LoVo (cell line): Measurements from ENCODE around the gene CSF1.

Experiments
- DNase-seq: peaks from one replicate; pipeline ENCODE4 v3.0.0-alpha.2; 2016; ENCODE audit warnings: low spot score

Gene CSF1

DNA sequence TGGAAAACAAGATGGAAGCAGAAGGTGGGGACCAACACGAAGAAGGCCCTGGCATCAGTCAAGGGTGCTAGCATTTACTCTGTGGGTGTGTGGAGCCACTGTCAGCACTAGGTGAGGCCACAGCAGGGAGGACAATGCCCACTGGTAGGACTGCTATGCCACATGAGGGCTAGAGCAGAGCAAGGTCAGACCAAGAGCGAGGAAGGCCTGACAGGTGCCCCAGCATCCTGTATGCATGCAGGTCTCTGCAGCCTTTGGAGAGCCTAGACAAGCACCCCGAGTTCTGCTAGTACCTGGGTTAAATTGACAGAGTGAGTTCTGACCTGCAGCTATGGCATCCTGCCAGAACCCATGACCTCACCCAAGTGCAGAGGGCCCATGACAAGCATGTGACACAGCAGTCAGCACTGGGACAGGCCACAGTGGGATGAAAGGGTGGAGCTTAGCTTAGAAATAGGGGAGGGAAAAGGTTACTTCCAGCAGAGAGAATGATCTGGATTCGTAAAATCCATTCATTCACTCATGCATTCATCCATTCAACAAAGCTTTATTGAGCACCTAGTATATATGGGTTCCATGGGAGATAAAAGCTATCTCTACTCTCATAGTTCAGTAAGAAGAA lies 9.0 kb upstream of the CSF1 start:
- peak; percentile 33 for DNase-seq

DNA sequence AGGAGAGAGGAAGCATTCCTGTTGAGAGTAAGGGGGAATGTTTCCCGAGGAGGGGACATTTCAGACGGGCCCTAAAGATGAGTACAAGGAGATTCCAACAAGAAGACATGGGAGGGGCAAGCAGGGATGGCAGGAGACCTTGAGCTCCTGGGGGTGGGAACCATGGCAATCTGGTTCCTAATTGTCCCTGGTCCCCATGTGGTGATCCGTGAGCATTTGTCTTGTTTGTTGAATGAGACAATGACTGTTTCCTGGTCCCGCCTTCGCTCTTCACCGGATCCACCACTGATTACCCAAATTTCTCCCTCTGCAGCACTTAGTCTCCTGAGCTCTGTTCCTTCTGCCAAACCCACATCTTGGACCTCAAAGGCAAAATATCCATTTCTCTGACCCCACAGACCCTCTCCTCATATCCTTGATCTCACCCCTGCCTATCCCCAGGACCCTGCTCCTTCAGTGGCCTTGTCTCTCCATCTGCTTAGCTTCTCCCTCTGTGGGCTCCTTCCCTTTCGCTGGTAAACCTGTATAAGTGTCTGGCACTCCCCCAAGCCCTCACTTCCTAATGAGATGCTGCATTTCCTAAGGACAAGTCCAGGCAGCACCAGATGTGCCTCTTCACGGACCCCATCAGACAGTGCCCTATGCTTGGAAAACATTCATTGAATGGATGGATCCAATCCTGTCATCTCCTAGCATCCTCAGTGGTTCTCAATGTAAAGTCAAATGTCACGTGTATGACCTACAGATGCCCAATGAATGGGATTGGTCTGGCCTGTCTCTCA lies 8.3 kb upstream of the CSF1 start:
- DNase-seq, result no peak

DNA sequence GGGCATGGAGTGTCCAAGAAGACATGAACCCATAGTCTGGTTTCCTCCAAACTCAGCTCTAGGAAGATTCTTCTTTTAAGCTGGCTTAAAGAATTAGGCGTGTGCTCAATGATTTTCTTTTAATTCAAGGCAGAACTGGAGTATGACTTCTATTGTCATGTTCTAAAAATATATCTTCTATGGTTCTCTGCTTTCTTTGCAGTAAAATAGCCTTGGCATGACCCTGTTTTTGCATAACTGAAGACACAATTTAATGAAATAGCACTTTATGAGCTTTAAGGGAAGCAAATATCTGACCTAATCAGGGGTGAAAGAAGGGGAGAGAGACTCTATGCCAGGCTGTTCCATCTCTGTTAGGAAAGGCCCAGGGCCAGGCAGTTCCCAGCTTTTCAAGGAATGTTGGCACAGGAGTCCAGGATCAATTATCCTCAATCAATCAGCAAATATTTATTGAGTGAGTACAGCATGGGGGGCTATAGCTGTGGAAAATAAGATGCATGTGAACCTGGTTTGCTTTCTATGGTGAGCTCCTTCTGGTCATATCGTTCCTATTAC lies 7.2 kb upstream of the CSF1 start:
- DNase-seq, result no peak

DNA sequence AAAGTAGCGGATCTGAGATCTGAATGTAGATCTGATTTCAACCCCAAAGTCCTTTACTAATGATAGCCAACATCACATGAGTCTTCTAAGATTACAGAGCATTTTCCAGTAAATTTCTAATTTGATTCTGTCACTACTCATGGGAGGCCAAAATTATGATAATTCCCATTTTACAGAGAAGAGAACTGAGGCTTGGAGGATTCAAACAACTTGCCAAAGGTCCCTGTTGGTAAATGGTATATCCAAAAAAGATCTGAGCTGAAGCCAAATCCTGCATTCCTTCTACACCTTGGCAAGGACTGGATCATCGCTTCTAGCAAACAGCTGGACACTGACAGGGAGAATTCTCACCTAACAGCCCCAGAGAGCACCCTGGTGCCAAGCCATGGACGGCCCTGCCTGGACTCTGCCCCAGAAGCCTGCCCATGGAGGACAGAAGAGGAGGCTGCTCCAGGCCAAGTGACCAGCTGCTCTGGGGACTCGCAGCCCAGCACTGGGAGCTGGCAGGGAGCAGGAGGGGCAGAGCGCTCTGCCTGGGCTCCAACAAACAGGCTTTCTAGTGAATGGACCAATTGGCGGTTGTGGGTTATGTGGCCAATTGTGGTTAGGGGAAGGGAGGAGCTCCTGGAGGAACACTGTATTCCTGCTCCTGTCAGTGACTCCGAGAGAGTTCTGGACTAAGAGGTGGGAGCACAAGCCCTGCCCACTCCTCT lies 6.4 kb upstream of the CSF1 start:
- no peak for DNase-seq

DNA sequence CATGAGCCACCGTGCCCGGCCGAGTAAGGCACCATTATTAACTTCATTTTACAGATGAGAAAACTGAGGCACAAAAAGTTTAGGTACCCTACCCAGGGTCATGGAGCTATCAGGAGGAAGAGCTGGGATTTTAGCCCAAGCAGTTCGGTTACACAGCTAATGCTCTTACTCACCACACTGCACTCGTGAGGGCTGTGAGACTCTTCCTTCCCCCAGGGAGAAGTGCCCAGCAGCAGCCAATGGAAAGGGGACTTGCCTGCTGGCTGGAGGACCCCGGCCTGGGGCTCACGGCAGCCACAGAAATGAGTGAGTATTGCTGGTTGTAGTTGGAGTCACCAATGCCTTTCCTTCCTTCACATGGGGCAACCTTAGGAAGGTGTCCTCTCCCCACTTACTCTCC lies 5.2 kb upstream of the CSF1 start:
- no peak for DNase-seq

DNA sequence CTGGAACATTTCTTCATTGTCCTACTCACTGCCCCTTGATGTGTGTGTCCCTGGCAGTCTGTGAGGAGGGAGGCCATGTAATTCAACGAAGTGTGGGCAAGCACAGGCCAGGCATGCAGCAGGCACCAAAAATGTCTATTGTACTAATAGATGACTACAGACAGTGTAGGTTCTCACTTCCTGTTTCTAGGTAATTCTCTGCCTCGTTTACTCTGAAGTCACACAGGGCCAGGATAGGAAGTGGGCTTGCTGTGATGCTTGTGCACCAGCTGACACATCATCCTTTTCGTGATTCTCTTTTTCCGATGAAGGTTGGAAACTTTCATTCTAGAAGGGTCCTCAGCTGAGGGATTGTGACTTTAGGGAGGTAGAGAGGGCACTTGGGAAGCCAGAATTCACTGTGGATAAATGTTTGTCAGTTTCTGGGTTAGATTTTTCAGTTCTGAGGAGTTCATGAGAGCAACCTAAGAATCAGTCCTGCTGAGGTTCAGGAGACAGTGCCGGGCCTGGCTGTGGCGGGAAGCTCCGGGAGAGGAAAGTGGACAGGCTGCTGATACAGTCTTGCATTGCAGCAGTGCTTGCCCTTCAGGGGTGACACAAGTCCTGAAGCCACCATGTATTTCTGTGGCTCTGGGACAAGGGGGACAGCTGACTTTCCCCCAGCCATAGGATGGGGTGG lies 4.3 kb upstream of the CSF1 start:
- no peak for DNase-seq

DNA sequence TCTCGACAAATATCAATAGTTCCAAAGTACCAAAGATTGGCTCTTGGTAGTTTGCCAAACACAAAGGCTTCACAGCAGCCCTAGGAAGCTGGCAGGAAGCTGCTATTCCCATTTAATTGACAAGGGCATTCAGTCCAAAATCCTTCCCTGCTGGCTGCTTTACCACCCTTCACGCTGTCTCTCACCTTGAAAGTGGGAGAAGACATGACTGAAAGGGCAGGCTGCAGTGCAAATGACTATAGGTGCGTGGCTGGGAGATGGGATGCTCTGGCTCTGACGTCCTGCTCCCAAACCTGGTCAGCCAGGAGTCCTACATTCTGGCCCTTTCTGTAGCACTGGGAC lies 3.8 kb upstream of the CSF1 start:
- DNase-seq, result no peak

DNA sequence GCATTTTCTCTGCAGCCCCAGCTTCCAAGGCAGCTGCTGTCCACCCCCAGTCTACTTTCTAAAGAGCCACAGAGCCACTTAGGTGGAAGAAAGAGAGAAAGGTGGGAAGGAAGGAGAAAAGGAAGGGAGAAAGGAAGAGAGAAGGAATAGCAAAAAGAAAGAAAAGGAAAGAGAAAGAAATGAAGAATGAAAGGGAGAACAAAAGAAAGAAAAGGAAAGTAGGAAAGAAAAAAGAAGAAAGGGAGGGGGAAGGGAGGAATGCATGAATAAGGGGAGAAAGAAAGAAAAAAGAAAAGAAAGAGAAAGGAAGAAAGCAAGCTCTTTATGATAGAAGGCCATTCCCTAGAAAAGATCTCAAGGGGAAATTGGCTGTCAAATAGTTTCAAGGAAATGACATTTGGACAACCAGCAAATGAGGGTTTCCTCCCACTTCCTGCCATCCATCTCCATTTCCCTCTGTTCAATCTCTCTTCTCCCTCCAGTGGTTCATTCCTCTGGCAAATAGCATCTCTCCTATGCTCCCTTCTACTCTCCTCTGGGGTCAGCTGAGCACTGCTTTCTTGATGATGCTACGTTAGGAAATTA lies 3.4 kb upstream of the CSF1 start:
- no peak for DNase-seq

DNA sequence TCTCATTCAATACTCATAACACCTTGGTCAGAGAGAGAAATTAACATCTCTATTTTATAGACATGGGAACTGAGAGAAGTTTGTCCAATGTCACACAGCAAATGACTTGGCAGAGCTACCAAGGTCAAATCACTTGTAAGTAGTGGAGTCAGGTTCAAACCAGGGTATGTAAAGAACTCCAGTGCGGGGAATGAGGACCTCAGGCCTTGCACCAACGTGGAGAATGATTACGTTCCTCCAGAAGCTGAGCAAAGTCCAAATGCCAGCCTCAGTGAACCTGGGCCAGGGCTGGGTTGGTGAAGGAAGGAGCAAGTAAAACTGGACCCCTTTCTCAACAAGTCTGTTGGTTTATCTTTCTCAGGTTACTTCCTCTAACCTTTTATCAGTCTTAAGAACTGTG lies 1.8 kb upstream of the CSF1 start:
- DNase-seq, result no peak

DNA sequence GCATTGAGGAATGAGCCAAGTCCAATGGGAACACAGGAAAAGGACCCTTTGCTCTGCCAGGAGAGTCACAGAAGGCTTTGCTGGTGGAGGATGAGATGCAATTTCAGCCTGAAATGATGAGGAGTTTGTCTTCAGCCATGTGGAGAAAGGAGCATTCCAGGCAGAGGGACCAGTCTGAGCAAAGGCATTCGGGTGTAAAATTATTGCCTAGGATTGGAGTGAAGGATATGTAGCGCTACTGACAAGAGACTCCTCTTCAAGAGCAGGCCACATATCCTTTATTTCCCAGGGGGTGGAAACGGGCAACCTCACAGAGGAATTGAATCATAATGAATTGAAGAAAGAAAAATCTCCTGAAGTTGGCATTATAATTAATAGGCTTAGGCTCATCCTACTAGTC lies 1.1 kb upstream of the CSF1 start:
- no peak for DNase-seq

DNA sequence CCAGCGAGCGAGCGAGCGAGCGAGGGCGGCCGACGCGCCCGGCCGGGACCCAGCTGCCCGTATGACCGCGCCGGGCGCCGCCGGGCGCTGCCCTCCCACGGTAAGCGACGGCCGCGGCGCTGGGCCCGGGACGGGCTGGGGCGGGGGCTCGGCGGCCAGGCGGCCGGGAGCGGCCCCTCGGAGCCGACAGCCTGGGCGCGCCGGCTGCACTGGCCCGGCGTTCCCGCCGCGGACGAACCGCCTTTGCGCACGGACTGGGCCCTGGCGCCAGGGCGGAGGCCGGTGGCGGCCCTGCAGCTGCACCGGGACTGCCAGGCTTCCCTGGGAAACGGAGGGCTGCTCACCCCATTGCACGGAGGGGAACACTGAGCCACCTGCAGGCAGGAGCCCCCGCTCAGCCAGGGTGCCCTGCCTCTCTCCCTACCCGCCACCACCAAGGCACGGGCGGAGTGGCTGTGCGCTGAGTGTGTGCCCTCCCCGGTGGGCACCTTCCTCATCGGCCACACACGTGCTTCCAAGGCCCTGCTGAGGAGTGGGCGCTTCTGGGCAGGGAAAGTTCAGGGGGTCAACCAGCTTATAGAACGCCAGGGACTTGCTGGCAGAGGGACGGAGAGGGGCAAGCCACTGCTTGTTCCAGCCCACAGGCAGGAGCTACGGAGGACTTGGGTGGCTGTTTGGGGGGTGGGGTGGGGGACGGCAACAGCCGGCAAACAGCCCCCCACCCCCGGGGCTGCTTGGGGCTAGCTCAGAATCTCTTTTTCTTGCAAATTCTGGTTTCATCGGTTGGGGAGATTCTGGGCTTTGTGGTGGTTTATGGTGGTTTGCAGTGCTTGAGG lies 532 bp downstream of the CSF1 start:
- DNase-seq, result peak; percentile 21

DNA sequence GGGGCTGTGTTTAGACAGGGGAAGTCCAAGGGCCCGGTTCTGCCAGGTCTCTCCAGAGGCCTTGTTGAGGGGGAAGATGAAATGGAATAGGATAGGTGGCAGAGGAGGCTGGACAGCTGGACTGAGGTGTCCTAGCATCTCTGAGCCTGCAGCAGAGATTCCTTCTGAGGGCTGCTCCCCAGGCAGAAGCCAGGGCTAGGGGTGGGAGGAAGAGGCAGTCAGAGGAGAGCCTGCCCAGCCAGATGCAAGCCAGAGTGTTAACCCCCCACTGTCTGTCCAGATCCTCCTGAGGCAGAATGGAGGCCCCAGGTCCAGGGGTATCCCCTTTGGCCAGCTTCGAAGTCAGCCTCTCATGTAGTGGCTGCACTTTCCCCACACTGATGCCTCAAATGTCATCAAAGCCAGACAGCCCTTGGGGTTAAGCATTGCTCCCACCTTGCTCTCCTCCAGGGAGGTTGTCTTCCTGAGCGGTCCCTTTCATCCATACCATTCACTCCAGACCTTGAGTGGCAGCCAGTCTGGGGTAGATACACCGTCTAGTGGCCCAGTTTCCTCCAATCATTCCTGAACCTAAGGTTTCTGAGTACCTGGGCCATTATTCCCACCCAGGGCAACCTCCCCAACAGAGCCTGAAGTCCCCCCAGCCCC lies 1.7 kb downstream of the CSF1 start:
- DNase-seq, result no peak

DNA sequence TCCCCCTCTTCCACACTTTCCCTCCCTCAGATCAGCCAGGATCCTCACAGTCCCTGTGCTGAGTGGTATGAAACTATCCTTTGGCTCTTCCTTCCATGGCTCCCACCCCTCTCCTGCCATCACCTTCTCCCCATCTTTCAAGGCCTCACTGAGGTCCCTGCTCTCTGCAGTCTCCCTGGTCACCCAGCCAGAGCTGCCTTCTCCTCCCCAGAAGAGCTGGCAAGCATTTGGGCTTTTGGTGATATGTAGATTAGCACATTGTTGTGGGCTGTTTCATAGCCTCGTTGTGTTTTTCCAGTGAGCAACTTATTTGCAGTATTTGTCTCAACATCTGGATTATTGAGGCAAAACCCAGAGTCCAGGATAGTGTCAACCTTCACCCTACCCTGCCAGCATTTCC lies 2.2 kb downstream of the CSF1 start:
- DNase-seq, result no peak

DNA sequence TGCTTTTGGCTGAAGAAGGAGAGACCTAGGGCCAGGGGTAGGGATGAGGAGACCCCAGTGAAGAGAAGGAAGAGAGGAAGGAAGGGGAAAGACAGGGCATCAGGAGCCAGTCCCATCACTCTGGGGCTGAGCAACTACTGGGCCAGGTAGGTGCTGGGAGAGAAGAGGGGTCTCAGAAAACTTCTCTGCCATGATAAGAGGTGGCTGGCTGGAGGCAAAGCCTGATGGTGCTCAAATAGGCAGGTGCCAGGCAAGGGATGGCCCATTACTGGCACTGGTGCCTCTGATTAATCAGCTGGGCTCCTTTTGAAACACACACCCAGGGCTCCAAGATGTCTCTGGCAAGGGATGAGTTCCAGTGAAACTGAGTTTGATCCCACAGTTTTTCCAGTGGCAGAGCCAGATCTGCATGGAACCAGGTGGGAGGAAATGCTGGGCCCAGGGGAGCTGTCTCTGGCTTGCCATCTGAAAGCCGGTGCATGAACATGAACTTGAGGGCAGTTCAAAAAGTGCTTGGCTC lies 2.8 kb downstream of the CSF1 start:
- DNase-seq, result no peak

DNA sequence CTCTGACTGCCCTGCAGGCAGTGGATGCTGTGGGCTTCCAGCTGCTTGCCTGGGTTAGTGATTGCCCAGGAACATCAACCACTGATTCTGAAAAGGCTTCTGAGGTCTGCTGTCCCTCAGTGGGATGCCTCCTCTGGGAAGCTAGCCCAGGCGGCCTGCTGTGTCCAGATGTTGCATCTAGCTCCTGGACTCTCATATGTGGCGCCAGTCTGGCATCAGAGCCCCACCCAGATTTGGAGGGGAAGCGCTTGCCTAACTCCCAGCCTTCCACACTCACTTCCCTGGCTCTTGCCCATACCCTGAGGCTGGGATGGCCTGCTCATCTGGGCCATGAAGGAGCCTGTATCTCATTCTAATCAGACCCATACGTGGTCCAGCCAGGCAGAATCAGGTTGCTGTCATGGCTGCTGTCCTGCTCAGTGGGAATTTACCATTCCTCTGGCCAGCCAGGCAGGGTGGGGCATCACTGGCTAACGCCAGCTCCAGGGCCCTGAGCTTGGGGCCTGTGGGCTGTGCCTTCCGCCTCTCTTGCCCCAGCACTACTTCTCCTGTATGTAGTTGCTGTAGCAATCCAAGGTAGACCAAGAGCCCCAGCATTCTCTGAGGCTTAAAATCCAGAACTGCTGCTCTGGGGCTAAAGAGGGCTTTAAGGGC lies 4.1 kb downstream of the CSF1 start:
- DNase-seq, result no peak

DNA sequence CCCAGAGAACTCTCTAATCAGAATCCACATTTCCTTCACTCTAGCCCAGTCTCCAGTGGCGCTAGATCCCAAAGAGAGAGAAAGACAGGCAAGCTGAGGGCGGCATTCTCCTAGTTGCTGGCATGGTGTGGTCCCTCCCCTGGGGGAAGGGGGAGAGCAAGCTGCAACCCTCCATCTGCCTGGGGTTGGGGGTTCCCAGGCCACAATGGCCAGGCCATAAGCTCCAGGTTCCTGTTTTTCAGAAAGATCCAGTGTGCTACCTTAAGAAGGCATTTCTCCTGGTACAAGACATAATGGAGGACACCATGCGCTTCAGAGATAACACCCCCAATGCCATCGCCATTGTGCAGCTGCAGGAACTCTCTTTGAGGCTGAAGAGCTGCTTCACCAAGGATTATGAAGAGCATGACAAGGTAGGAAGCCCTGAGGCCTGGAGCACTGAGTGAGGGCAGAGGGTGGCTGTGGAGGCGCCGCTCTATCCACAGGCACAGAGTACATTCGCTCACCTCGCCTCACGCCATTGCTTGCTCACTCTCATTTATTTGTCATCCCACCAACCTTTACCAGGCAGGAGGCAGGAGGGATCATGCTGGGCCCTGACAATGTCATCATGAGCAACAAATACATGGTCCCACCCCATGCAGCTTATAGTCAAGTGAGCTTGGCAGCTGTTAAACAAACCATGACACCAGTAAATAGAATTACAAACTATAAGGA lies 6.6 kb downstream of the CSF1 start:
- no peak for DNase-seq

DNA sequence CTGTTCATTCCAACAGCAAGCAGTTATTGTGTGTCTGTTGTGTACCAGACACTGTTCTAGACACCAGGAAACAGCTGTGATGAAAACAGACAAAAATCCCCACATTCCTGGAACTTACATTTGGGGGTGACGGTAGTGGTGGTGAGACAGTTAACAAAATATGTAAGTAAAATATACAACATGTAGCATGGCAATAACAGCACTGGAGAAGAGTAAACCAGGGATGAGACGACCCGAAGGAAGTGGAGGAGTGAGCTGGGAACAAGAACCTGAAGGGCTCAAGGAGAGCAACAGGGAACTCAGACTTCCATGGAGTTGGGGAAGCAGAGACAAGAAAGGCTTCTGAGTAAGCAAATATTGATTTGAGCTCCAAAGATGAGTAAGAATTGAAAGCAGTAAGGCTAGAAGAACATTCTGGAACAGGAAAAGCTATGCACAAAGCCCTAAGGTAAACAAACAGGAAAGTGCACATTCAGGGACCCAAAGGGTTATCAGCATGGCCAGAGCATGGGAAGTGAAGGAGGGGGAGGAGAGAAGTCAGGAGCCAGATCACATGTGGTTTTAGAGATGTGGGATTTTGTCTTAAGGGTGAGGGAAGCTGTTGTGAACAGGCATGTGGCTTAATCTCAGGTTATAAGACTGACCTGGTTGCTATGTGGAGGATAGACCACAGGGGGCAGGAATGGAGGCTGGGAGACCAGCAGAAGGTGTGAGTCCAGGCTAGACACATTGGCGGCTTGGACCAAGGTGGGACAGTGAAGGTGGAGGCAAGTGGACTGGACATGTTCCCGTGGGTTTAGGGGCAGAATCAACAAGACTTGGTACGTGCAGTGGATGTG lies 7.3 kb downstream of the CSF1 start:
- no peak for DNase-seq

DNA sequence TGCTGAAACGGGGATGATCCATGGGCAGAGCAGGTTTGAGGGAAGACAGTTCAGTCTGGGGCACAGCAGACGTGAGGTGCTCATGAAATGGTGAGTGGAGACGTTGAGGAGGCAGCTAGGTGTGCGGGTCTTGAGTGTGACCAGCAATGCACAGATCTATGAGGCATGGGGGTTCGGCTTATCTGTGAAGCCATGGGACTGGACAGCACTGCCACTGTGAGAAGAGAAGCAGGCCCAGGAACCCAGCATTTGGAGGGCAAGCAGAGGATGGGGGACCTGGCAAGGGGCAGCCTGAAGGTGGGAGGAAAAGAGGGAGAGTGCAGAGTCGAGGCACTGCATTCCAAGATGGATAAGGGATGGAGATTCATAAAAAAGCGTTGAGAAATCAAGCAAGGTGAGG lies 8.0 kb downstream of the CSF1 start:
- DNase-seq, result no peak
